Liver (tissue), 10 donors: ENCODE data around the gene RNF8. TPM values are rescaled to one million over a fixed set of nuclear protein-coding genes. Genes with fewer than 3 reads are reported as not detected.
"Not testable (repeated sequence)": the region's sequence is repeated elsewhere in the genome, so short reads cannot be mapped to it uniquely, and the experiment has no call there.

ENCODE experiments used
- DNase-seq: peaks from one replicate; pipeline ENCODE4 v3.0.0-alpha.2; 2017; ENCODE audit warnings: low spot score
- H3K27ac ChIP-seq, 2 donors: one replicate each; pipeline ENCODE4 v1.7.0; 2013; ENCODE audit warnings: inconsistent platforms in 2 of 2, low read length in 2 of 2, control low read depth in 1 of 2, low read depth in 1 of 2, mild to moderate bottlenecking in 1 of 2
- H3K27me3 ChIP-seq, 4 donors: one replicate each; pipeline versions ENCODE4 v1.6.1 to v1.7.0; 2013; ENCODE audit warnings: low read length in 3 of 4, inconsistent platforms in 1 of 4, mild to moderate bottlenecking in 1 of 4, moderate library complexity in 1 of 4; ENCODE audit not compliant: control insufficient read depth in 4 of 4, insufficient read depth in 4 of 4
- H3K36me3 ChIP-seq, 4 donors: one replicate each; pipeline versions ENCODE4 v1.6.1 to v1.7.0; 2013; ENCODE audit warnings: low read length in 3 of 4, mild to moderate bottlenecking in 3 of 4, low read depth in 1 of 4, moderate library complexity in 1 of 4; ENCODE audit not compliant: control insufficient read depth in 4 of 4, insufficient read depth in 3 of 4
- H3K4me1 ChIP-seq, 4 donors: one replicate each; pipeline versions ENCODE4 v1.6.1 to v1.7.0; 2013; ENCODE audit warnings: low read length in 3 of 4, mild to moderate bottlenecking in 3 of 4, moderate library complexity in 1 of 4; ENCODE audit not compliant: control insufficient read depth in 4 of 4, insufficient read depth in 4 of 4
- H3K4me3 ChIP-seq, 3 donors: one replicate each; pipeline versions ENCODE4 v1.6.1 to v1.7.0; 2013; ENCODE audit warnings: low read length in 3 of 3, control low read depth in 1 of 3, low read depth in 1 of 3, mild to moderate bottlenecking in 1 of 3
- H3K9ac ChIP-seq, 2 donors: one replicate each; pipeline ENCODE4 v1.7.0; 2013; ENCODE audit warnings: low read length in 2 of 2, mild to moderate bottlenecking in 2 of 2, moderate library complexity in 2 of 2, control low read depth in 1 of 2, low read depth in 1 of 2
- H3K9me3 ChIP-seq, 4 donors: one replicate each; pipeline versions ENCODE4 v1.6.1 to v1.7.0; 2013; ENCODE audit warnings: low read length in 3 of 4; ENCODE audit not compliant: control insufficient read depth in 4 of 4
- FOXA1 ChIP-seq: IDR thresholded peaks from 2 replicates; pipeline ENCODE4 v1.6.1; 2016; ENCODE audit warnings: antibody characterized with exemption
- RAD21 ChIP-seq, 2 donors: IDR thresholded peaks; 2 replicates each; pipeline ENCODE4 v1.6.1; 2016; ENCODE audit warnings: antibody characterized with exemption in 2 of 2, mild to moderate bottlenecking in 2 of 2
- REST ChIP-seq: IDR thresholded peaks from 2 replicates; pipeline ENCODE4 v1.6.1; 2016; ENCODE audit warnings: antibody characterized with exemption, mild to moderate bottlenecking
- TAF1 ChIP-seq: conservative IDR thresholded peaks from 2 replicates; pipeline ENCODE4 v1.6.1; 2016; ENCODE audit warnings: antibody characterized with exemption, mild to moderate bottlenecking
- YY1 ChIP-seq: IDR thresholded peaks from 2 replicates; pipeline ENCODE4 v1.6.1; 2016; ENCODE audit warnings: antibody characterized with exemption, mild to moderate bottlenecking
- WGBS: extraction: QIAGEN DNeasy Blood & Tissue Kit; methylation state at CpG from one replicate; pipeline ENCODE4 v1.1.7; 2013; 5-methylcytosine and 5-hydroxymethylcytosine counted together
- polyA plus RNA-seq, 2 donors: library from polyadenylated mRNA; stranded (reverse) in 1 of 2; unstranded in 1 of 2; fragments of 200-250 nt in 1 of 2; fragments of >200 nt in 1 of 2; fragmentation: Nextera tagmentation in 1 of 2; extraction: Ambion mirVana in 1 of 2; gene quantifications; one replicate each; pipeline versions ENCODE4 v1.2.1 to v1.2.3, GENCODE V29; 2013 to 2015
- small RNA-seq: library from RNA; depleted of rRNA; stranded (forward); fragments of <200 nt; gene quantifications from one replicate; pipeline ENCODE3, GENCODE V24; 2014
- total RNA-seq, 2 donors: library from RNA; depleted of rRNA; stranded (reverse); fragments of >200 nt; gene quantifications; one replicate each; pipeline ENCODE4 v1.2.3, GENCODE V29; 2014
- donor health status: healthy.
- donor health status: healthy.
- donor health status: healthy.
- donor health status: healthy.
- donor health status: healthy.

RNF8 gene
- total and polyA plus RNA-seq, 4 donors: 6.1 to 9.9 (median 7.5) TPM

GRCh38 chr6:37441651-37442050 lies 87.9 kb downstream of the RNF8 start (continued):
- TF ChIP-seq YY1: no peak

GRCh38 chr6:37442416-37443215 lies 88.8 kb downstream of the RNF8 start:
- peak overlapping the region; percentile 60 to 63 for H3K9ac ChIP-seq
- no peak for DNase-seq
- peaks cover 9 to 37% (median 31%) of the 10 kb centered on the region in 4 donors for H3K36me3 ChIP-seq
- WGBS: 11% methylated on average over 4 of the region's 4 CpGs
- peak overlapping the region in 1 of 3 donors; percentile 22 for H3K4me3 ChIP-seq
- H3K4me1 ChIP-seq: peaks cover 0 to 17% (median 5%) of the 10 kb centered on the region in 4 donors
- TF ChIP-seq FOXA1 (no peak), TAF1 (no peak), RAD21 (IDR thresholded peaks at IDR 0.05) (no peak), YY1 (no peak), REST (peak; percentile 49)
- peak overlapping the region; percentile 58 to 62 for H3K27ac ChIP-seq
- no peaks in the 10 kb centered on the region for H3K9me3 ChIP-seq
- H3K27me3 ChIP-seq: no peaks in the 10 kb centered on the region

GRCh38 chr6:37443216-37443542 lies 89.4 kb downstream of the RNF8 start:
- DNase-seq, H3K9me3 ChIP-seq, H3K27me3 ChIP-seq, H3K27ac ChIP-seq, H3K9ac ChIP-seq: not testable (repeated sequence)
- Histone ChIP-seq H3K36me3 (peaks cover 12 to 35% (median 29%) of the 10 kb centered on the region in 4 donors), H3K4me3 (peak overlapping the region in 1 of 3 donors; percentile 22), H3K4me1 (peaks cover 0 to 17% (median 5%) of the 10 kb centered on the region in 4 donors)
- 87% methylated on average over 5 of the region's 5 CpGs for WGBS

Small RNA genes within 50 kb of the gene (small RNA-seq; reads per million reads assigned to genes)
- gene RN7SL273P: not detected

Other genes starting within 250 kb of the RNF8 start
- 100 to 1,000 TPM in 1 of 2 donors, 10 to 100 TPM in 1; 10.9 to 141 TPM for gene PIM1, start 183.8 kb upstream of the RNF8 start, total RNA-seq
- gene PIM1, start 183.8 kb upstream of the RNF8 start, polyA plus RNA-seq: 10 to 100 TPM in 1 of 2 donors, 1 to 10 TPM in 1; 5.5 to 10.4 TPM
- gene TBC1D22B, start 96.2 kb upstream of the RNF8 start, total RNA-seq: 10 to 100 TPM in 1 of 2 donors, 1 to 10 TPM in 1; 2.4 to 10.7 TPM
- 1 to 10 TPM; 1.4 TPM for gene TBC1D22B, start 96.2 kb upstream of the RNF8 start, polyA plus RNA-seq
- 1 to 10 TPM in 1 of 2 donors, under 1 TPM in 1; 0.67 to 3.2 TPM for gene TMEM217, start 95.8 kb upstream of the RNF8 start, total RNA-seq
- gene TMEM217, start 95.8 kb upstream of the RNF8 start, polyA plus RNA-seq: under 1 TPM; 0.39 to 0.57 TPM
- 10 to 100 TPM; 25.4 to 25.5 TPM for gene CMTR1, start 79.2 kb downstream of the RNF8 start, total RNA-seq
- gene CMTR1, start 79.2 kb downstream of the RNF8 start, polyA plus RNA-seq: 10 to 100 TPM in 1 of 2 donors, 1 to 10 TPM in 1; 4.7 to 12.2 TPM
- 10 to 100 TPM; 14.1 to 41.0 TPM for gene CCDC167, start 145.9 kb downstream of the RNF8 start, total RNA-seq
- 10 to 100 TPM; 44.3 to 54.8 TPM for gene CCDC167, start 145.9 kb downstream of the RNF8 start, polyA plus RNA-seq